SK-N-SH treated with all-trans-retinoic acid at 6 μM for 48 hours (cell line): ENCODE measurements around the gene GPR183.

Source experiments
- ARNTL ChIP-seq: fragments of 450-650 bp; formaldehyde crosslinking; IDR thresholded peaks from 2 replicates; pipeline ENCODE4 v1.5.0; 2020; ENCODE audit warnings: low read depth, mild to moderate bottlenecking, moderate library complexity, borderline replicate concordance
- ESRRG ChIP-seq: fragments of 250-450 bp; sonication (Bioruptor Pico); IDR thresholded peaks from 2 replicates; pipeline ENCODE4 v1.6.1; 2021; ENCODE audit warnings: mild to moderate bottlenecking
- RARB ChIP-seq: fragments of 250-450 bp; sonication (Bioruptor Pico); IDR thresholded peaks from 2 replicates; pipeline ENCODE4 v1.8.0; 2021; ENCODE audit warnings: mild to moderate bottlenecking, moderate library complexity
- SNAI2 ChIP-seq: fragments of 250-450 bp; sonication (Bioruptor Pico); IDR thresholded peaks from 2 replicates; pipeline ENCODE4 v1.5.0; 2020; ENCODE audit warnings: mild to moderate bottlenecking, moderate library complexity
- ZFP30 ChIP-seq: fragments of 450-650 bp; formaldehyde crosslinking; IDR thresholded peaks from 2 replicates; pipeline ENCODE4 v1.5.0; 2022; ENCODE audit warnings: mild to moderate bottlenecking, moderate library complexity
- ZNF565 ChIP-seq: fragments of 450-650 bp; formaldehyde crosslinking; conservative IDR thresholded peaks from 2 replicates; pipeline ENCODE4 v1.5.0; 2020; ENCODE audit warnings: low read depth, mild to moderate bottlenecking, moderate library complexity
- TF ChIP-seq, protein P1 (sequence below): fragments of 250-450 bp; sonication (Bioruptor Pico); IDR thresholded peaks from 2 replicates; pipeline ENCODE4 v1.5.0; 2020; ENCODE audit warnings: mild to moderate bottlenecking, moderate library complexity

DNA sequence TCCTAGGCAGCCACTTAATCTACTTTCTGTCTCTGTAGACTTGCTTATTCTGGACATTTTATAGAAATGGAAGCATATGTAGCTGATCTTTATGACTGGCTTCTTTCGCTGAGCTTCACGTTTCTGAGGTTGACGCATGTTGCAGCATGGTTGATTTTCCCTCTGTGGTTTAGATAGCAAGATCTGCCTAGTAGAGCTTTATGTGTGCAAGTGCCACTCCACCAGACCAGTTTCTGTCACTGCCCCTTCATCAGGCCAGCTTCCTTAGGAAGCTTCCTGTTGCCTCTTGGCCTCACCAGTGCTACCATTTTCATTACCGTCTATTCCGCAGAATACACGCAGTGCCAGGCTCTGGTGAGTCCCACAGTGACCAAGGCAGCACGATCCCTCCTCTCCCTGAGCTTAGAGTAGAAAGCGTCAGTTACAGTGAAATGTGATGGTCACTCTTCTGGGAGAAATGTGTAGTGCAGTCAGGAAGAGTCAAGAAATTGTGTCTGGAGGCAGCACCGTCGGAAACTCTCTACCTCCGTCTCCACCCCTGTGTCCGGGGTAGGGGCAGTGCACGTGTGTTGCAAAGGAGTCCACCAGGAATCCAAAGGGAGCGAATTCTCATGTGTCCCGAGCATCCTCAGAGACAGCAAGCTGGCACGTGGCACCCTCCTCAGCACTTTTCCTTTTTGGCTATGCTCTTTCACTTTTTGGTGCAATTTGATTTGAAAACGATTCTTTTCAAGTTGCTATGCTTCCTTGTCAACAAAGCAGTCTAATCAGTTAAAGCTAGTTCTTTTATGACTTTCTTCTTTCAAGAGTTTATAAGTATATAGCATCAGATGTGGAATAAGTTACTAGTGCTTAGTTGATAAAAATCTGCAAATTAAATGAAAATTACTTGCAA is 45.4 kb upstream of the GPR183 start:
- TF ChIP-seq ZFP30 (CRISPR knock-in tag), result no peak
- TF ChIP-seq, protein P1, sequence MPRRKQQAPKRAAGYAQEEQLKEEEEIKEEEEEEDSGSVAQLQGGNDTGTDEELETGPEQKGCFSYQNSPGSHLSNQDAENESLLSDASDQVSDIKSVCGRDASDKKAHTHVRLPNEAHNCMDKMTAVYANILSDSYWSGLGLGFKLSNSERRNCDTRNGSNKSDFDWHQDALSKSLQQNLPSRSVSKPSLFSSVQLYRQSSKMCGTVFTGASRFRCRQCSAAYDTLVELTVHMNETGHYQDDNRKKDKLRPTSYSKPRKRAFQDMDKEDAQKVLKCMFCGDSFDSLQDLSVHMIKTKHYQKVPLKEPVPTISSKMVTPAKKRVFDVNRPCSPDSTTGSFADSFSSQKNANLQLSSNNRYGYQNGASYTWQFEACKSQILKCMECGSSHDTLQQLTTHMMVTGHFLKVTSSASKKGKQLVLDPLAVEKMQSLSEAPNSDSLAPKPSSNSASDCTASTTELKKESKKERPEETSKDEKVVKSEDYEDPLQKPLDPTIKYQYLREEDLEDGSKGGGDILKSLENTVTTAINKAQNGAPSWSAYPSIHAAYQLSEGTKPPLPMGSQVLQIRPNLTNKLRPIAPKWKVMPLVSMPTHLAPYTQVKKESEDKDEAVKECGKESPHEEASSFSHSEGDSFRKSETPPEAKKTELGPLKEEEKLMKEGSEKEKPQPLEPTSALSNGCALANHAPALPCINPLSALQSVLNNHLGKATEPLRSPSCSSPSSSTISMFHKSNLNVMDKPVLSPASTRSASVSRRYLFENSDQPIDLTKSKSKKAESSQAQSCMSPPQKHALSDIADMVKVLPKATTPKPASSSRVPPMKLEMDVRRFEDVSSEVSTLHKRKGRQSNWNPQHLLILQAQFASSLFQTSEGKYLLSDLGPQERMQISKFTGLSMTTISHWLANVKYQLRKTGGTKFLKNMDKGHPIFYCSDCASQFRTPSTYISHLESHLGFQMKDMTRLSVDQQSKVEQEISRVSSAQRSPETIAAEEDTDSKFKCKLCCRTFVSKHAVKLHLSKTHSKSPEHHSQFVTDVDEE (CRISPR knock-in tag), result no peak
- TF ChIP-seq ESRRG, result no peak
- no peak for TF ChIP-seq ARNTL (CRISPR knock-in tag)
- TF ChIP-seq ZNF565 (CRISPR knock-in tag), result no peak
- TF ChIP-seq SNAI2 (CRISPR knock-in tag), result no peak
- no peak for TF ChIP-seq RARB (CRISPR knock-in tag)
